GOT3 (cell line): Measurements from ENCODE around the gene GABRA1.

Experiments used
- DNase-seq: peaks from one replicate; lab custom pipeline; 2025; ENCODE audit warnings: mixed read lengths; lab: John Stamatoyannopoulos, UW

Gene GABRA1

DNA sequence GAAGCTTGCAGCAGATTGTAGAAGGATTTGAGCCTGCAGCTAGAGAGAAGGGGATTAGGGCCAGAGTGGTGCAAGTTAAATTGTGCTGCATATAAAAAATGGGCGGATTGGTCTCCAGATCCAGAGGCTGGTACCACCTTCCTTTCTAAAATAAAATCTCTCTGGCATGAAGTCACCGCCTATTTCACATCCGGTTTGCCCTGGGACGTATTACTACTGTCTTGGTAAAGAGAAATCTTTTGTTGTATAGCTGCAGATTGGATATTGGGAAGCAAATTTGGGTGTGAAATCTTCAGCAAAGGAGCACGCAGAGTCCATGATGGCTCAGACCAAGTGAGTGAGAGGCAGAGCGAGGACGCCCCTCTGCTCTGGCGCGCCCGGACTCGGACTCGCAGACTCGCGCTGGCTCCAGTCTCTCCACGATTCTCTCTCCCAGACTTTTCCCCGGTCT, at the start of gene GABRA1:
TSS of gene GABRA1 (plus strand) at position 180 of the 451 bp plus-strand sequence. CDS start 2,691 bp downstream, outside the sequence.
- DNase-seq, result no peak

DNA sequence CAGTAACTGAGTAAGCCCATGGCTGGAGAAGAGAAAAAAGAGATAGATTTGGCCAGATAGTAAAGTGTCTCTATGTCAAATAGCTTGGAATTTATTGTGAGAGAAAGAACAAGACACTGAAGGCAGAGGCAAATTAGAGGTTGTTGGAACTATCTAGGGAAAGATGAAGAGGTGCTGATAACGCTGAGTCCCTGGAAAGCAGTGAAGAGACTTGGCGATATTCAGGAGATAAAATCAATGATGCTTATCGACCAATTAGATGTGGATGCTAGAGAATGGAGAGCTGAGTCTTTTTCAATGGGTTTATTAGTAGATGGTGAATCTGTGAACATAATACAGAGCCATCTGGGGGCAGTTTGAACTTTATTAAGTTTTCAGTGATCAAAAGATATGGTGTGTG, 48.6 kb upstream of the GABRA1 start:
- no peak for DNase-seq

DNA sequence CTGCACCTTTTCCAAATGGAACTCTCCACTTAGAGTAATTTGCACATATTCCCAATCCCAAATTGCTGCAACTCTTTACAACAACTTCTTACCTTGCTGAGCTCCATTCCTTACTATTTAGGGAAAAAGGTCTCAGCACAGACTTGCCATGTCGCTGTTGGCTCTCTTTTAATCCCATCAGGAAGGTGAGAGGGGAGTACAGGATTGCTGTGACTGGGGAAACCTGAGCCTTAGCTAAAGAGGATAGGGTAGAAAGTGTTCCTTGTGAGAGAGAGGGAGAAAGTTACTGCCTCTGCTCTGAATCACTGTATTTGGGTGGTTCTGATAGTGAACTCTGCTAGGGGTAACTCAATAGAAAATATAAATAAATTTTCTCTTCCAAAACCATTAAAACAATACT, 43.7 kb upstream of the GABRA1 start:
- DNase-seq, result no peak

DNA sequence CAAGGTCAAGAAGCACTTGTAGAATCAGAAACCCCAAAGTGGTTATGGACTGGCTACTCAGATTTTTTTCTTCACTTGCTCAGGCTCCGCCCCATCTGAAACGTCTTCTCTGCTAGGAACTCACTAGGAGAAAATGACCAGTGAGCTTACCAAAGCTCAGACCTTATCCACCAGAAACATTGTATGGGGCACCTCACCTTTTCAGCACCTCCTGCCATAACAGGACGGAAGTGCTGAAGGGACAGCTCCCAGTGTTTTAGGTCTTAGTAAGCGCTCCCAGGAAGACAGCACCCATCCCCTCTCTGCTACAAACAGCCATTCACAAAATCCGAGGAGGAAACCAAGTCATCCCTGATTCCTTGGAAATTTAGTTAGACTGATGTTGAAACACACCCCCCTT, 1.2 kb upstream of the GABRA1 start:
- no peak for DNase-seq

DNA sequence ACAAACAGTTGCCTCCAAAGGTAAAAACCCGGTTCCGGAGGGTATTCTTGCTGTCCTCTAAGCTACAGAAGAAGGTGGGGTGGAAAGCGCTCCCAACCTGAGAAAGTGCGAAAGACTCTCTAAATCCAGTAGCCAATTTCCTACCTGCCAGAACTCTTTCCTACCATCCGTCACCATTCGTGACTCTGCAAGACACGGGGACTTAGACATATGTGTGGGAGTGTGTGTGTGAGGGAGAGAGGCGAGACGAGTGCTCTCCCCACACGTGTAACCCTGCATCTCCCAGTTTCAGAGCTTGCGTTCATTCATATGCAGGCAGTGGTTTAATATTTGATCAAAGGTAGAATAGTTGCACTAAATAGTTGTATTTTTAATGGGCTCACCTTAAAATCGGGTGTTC, 473 bp upstream of the GABRA1 start:
- no peak for DNase-seq

DNA sequence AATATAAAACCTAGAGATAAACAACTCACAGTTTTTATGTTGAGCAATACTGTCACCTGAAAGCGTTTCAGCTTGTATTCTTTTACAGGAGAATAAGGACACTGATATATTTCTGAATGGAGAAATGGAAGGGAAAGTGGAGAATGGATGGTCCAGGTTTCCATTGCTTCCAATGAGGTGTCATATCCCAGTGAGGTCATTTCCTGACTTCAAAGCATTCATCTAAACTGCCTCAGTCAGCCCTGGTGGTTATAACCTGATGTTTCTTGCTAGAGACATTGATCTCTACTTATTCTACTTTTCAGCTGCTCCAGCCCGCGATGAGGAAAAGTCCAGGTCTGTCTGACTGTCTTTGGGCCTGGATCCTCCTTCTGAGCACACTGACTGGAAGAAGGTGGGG, 2.6 kb downstream of the GABRA1 start:
- DNase-seq, result no peak

DNA sequence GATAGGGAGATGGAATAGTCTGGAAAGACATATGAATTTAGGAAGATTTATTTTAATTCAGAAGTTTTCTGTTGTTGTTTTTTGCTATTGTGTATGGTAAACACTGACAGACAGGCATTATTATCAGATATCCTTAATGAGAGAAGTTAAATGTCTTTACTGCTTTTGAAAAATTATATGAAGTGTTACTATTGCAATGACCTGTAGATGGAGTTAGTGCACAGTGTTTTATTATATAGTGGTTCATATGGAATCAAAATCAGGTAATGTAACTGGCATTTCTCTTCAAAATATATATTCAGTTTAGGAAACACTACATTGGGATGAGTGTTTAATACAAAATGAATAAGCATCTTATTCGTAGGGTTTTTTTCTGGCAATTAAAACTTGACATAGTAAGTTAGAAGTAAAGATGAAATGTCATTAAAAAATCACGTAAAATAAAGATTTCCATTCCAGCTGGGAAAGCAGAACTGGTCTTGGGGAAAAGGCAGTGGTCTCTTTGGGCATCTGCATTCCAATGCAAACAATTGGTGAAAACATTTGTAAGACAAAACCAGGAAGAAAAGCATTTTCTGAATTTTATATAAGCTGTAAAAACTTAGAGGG, 3.9 kb downstream of the GABRA1 start:
- DNase-seq, result no peak

DNA sequence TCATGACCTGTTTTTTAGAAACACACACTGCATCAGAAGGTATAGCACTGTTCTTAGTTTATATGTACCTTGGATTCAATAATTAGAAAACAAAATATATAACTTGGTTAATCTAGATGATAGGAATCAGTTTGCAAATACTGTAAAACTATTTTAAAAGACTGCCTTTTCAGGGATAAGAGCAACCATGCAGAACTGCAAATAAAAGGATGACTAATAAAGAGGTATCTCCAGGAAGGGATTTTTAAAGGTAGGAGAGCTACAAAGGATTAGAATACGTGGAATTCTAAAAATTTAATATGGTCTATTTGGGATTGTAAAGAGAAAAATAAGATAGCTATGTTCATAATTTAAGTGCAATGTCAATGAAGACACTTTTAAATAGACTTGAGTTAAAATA, 9.4 kb downstream of the GABRA1 start:
- no peak for DNase-seq

DNA sequence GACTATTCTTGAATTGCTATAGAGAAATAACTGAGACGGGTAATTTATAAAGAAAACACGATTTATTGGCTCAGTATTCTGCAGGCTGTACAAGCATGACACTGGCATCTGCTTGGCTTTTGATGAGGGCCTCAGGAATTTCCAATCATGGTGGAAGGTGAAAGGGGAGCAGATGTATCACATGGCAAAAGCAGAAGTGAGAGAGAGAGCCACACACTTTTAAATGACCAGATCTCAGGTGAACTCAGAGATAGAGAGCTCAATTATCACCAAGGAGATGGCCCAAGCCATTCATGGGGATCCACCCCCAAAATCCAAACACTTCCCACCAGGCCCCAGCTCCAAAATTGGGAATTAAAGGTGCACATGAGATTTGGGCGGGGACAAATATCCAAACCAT, 15.3 kb downstream of the GABRA1 start:
- DNase-seq, result no peak

DNA sequence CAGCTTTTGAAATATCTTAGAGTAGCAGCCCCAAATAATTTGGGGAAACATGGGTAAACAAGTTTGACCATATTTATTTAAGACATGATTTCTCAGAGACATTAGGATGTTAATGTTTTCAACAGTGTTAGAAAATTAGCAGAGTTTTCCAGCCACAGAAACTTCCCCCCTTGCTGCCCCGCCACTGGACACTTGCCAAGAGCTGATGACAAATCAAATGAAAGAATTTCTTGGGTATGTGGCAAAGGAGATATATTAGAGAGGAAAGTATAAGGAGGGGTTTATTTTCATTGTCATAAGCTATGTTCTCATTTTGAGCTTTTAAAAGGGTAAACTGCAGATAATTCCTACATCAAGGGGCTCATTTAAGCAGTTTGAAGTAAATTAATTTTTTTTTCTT, 15.9 kb downstream of the GABRA1 start:
- no peak for DNase-seq

DNA sequence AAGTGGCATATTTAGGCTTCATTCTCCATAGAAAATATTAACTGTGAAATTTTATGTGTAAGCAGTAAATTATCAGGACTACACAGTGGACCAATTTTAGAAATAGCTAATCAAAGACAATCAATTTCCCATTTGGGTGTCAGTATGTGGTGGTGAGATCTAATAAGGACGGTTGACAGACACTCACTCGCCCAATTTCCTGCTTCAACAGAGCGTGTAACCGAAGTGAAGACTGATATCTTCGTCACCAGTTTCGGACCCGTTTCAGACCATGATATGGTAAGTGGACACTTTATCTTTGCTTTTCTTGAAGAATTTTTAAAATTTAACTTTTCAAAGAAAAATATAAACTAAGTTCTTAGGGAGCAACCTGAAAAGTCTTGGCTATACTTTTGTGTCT, 17.6 kb downstream of the GABRA1 start:
- no peak for DNase-seq

DNA sequence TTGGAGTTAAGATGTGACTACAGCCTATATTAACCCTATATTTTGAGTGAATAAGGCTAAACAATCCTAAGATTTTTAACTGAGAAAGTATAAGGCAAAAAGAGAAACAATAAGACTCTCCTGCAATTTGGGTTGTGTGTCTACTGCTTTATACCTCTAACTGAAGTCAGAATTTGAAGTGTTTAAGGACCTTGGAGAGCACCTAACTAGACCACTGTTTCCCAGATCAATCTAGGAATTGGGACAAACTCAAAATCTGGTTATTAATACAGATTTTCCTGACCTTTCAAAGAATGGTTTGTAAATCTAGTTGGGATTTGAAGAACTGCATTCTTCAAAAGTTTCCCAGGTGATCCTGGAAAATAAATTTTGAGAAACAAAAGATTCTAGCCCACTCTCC, 42.1 kb downstream of the GABRA1 start:
- no peak for DNase-seq

DNA sequence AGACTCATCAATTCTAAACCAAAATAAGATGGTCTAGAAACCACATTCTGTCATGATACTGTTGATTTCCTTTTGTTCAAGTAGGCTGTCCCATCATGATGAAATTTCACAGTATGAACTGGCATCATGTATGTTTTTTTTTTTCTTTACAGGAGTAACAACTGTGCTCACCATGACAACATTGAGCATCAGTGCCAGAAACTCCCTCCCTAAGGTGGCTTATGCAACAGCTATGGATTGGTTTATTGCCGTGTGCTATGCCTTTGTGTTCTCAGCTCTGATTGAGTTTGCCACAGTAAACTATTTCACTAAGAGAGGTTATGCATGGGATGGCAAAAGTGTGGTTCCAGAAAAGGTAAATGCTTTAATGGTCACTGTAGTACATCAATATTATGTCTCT, 47.6 kb downstream of the GABRA1 start:
- no peak for DNase-seq

DNA sequence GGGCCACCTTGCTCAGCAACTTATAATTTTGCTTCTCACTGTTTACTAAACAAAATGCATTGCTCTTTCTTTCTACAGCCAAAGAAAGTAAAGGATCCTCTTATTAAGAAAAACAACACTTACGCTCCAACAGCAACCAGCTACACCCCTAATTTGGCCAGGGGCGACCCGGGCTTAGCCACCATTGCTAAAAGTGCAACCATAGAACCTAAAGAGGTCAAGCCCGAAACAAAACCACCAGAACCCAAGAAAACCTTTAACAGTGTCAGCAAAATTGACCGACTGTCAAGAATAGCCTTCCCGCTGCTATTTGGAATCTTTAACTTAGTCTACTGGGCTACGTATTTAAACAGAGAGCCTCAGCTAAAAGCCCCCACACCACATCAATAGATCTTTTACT, 49.1 kb downstream of the GABRA1 start:
- no peak for DNase-seq

DNA sequence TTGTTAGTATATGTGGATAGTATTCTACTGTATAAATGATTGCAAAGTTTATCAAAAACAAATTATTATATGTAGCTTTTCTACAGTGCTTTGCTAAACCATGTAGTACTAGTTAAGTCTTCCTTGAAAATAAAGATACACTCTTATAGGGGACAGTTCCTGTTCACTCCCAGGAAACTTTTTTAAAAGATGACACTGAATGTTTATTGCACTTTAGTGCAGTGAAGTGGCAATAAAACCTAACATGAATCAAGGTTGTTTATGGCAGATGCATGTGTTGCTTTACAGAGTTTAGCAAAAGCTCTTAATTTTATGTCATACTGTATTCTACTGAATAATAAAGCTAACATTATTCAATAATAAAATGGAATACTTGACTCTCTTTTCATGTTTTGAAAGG, 51.7 kb downstream of the GABRA1 start:
- no peak for DNase-seq

DNA sequence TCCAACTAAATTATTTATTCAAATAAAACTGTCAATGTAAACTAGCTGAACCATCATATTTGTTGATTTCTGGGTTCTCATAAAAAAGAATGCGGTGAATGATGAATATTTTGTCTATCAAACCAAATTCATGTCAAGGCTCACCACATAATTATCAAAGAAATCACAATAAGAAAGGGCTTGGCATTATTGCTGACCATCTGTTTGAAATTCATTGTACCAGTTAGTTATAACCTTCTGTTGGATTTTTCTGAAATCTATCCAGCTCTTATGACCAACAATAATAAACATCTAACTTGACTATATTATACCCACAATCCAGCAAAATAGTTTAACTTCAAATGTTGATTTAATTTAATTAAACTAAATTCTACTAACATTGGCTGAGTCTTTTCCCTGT, 53.1 kb downstream of the GABRA1 start:
- no peak for DNase-seq

DNA sequence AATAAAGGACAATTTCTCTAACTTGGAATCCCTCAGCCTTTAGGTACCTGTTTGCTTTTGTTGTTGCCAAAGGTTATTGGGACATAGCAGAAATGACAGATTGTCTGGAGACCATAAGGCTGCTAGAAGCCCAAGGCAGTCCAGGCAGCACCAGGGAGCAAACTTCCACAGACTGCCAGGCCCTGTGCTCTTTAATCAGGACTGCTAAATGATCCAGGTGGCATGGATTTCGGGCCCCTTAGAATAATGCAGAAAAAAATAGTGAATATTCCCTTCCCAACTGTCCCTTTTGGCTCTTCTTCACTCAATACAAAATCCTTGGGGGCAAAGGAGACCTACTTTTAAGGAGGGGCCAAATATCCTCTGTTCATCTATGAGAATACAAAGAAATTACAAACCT, 73.9 kb downstream of the GABRA1 start:
- no peak for DNase-seq

DNA sequence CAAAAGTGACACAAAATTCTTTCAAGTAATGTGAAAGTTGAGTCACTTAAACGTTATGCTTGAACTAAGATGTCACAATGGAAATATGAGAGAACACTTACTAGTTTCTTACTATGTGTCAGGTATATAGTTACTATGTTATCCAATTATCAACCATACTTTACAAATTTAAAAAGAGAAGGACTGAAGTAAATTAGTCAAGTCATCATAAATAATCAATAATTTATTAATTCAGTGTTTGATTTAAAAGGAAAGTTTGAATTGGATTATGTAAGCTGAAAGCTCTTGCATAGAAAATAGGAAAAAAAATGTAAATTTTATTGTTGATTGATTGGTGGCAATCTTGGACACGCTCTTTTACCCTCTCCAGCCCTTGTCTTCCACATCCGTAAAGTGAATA, 76.3 kb downstream of the GABRA1 start:
- DNase-seq, result no peak

DNA sequence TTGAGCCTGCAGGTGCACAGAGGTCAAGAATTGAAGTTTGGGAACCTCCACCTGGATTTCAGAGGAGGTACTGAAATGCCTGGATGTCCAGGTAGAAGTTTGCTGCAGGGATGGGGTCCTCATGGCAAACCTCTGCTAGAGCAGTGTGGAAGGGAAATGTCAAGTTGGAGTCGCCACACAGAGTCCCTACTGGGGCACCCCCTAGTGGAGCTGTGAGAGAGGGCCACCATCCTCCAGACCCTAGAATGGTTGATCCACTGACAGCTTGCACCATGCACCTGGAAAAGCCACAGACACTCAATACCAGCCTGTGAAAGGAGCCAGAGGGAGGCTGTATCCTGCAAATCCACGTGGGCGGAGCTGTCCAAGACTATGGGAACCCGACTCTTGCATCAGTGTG, 78.0 kb downstream of the GABRA1 start:
- no peak for DNase-seq

DNA sequence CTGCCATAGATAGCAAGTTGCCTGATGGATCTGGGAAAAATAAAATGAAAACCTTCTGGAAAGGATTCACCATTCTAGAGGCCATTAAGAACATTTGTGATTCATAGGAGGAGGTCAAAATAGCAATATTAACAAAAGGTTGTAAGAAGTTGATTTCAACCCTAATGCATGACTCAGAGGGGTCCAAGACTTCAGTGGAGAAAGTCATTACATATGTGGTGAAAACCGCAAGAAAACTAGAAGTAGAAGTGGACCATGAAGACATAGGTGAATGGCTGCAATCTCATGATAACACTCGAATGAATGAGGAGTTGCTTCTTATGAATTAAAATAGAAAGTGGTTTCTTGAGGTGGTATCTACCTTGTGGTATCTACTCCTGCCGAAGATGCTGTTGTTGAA, 86.6 kb downstream of the GABRA1 start:
- no peak for DNase-seq

DNA sequence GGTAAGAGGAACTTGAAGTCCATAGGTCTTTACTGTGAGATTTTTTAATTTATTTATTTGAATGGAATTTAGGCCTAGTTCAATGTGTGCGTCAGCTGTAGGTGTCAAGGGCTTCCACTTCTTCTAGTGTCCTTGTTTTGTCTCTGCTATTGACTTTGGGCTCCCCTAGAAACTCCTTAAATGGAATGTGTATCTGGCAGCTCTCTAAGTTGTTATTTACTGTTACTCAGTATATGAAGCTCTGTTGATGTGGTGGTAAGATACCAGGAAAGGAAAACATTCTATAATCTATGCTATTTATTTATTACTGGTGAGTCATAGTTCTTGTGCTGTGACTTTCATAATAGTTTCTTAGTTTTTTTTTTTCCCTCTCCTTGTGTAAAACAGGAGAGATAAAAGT, 97.1 kb downstream of the GABRA1 start:
- DNase-seq, result no peak

DNA sequence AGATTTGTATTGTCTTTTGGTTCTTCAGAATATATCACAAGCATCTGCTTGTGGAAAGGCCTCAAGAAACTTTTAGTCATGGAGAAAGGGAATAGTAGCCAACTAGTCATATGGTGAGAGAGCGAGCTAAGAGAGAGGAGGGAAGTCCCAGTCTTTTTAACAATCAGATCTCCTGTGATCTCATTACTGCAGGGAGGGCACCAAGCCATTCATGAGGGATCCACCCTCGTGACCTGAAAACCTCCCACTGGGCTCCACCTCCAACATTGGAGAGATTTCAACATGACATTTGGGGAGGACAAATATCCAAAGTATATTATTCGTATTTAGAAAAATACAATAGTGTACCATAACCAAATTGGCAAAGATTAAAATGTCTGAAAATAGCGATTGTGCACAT, 99.0 kb downstream of the GABRA1 start:
- no peak for DNase-seq
